Effector memory CD4-positive, alpha-beta T cell (primary cell): ENCODE measurements around the gene C2CD5.

Experiments
- DNase-seq, 3 donors: peaks; one replicate each; pipeline ENCODE4 v3.0.0-alpha.2; 2020
- H3K27ac ChIP-seq: 2 replicates; pipeline ENCODE4 v1.7.0; 2013; ENCODE audit warnings: mild to moderate bottlenecking, low read length, moderate library complexity; ENCODE audit not compliant: insufficient read depth, poor library complexity, severe bottlenecking
- H3K27me3 ChIP-seq: replicated peaks from 2 replicates; pipeline ENCODE4 v1.7.0; 2013; ENCODE audit warnings: mild to moderate bottlenecking, low read length; ENCODE audit not compliant: insufficient read depth, control insufficient read depth, poor library complexity, severe bottlenecking
- H3K36me3 ChIP-seq: 2 replicates; pipeline ENCODE4 v1.7.0; 2013; ENCODE audit warnings: mild to moderate bottlenecking, low read length, moderate library complexity; ENCODE audit not compliant: control insufficient read depth, insufficient read depth
- H3K4me1 ChIP-seq: 2 replicates; pipeline ENCODE4 v1.7.0; 2013; ENCODE audit warnings: low read length, mild to moderate bottlenecking; ENCODE audit not compliant: control insufficient read depth, insufficient read depth, poor library complexity, severe bottlenecking
- H3K4me3 ChIP-seq: 2 replicates; pipeline ENCODE4 v1.7.0; 2013; ENCODE audit warnings: low read length, low read depth, mild to moderate bottlenecking; ENCODE audit not compliant: insufficient read depth, poor library complexity, severe bottlenecking
- H3K9me3 ChIP-seq: 2 replicates; pipeline ENCODE4 v1.7.0; 2013; ENCODE audit warnings: mild to moderate bottlenecking, low read length, moderate library complexity; ENCODE audit not compliant: control insufficient read depth
- total RNA-seq, 3 donors: gene quantifications; one replicate each; lab custom pipeline; 2026; lab: John Stamatoyannopoulos, UW

The C2CD5 gene, protein sequence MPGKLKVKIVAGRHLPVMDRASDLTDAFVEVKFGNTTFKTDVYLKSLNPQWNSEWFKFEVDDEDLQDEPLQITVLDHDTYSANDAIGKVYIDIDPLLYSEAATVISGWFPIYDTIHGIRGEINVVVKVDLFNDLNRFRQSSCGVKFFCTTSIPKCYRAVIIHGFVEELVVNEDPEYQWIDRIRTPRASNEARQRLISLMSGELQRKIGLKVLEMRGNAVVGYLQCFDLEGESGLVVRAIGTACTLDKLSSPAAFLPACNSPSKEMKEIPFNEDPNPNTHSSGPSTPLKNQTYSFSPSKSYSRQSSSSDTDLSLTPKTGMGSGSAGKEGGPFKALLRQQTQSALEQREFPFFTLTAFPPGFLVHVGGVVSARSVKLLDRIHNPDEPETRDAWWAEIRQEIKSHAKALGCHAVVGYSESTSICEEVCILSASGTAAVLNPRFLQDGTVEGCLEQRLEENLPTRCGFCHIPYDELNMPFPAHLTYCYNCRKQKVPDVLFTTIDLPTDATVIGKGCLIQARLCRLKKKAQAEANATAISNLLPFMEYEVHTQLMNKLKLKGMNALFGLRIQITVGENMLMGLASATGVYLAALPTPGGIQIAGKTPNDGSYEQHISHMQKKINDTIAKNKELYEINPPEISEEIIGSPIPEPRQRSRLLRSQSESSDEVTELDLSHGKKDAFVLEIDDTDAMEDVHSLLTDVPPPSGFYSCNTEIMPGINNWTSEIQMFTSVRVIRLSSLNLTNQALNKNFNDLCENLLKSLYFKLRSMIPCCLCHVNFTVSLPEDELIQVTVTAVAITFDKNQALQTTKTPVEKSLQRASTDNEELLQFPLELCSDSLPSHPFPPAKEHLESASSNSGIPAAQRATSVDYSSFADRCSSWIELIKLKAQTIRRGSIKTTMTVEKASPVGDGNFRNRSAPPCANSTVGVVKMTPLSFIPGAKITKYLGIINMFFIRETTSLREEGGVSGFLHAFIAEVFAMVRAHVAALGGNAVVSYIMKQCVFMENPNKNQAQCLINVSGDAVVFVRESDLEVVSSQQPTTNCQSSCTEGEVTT
- 34.8 to 49.2 (median 47.6) reads per million in 3 donors for total RNA-seq

- peak within 1 kb of the TSS; percentile 77 for H3K4me3 ChIP-seq
- H3K27ac ChIP-seq: peak within 1 kb of the TSS; percentile 84
- no peaks in the 10 kb centered on the region for H3K9me3 ChIP-seq
- peak; percentile 87 to 90 (median 89) for DNase-seq
- H3K4me1 ChIP-seq: peaks cover 13% of the 10 kb centered on the region
- no peaks in the 10 kb centered on the region for H3K27me3 ChIP-seq
- no peaks in the 10 kb centered on the region for H3K36me3 ChIP-seq
Measured at GRCh38 chr12:22544038-22544979, at the start of gene C2CD5. Gene C2CD5 (minus strand): TSS chr12:22544542. CDS start chr12:22544150, 392 bp downstream.

GRCh38 chr12:22593864-22594263, 49.5 kb upstream of the C2CD5 start:
- H3K36me3 ChIP-seq: no peaks in the 10 kb centered on the region
- no peaks in the 10 kb centered on the region for H3K4me1 ChIP-seq
- no peaks in the 10 kb centered on the region for H3K9me3 ChIP-seq
- no peaks in the 10 kb centered on the region for H3K27me3 ChIP-seq
- DNase-seq: no peak
- no peak overlapping the region for H3K27ac ChIP-seq
- H3K4me3 ChIP-seq: no peak overlapping the region

DNA sequence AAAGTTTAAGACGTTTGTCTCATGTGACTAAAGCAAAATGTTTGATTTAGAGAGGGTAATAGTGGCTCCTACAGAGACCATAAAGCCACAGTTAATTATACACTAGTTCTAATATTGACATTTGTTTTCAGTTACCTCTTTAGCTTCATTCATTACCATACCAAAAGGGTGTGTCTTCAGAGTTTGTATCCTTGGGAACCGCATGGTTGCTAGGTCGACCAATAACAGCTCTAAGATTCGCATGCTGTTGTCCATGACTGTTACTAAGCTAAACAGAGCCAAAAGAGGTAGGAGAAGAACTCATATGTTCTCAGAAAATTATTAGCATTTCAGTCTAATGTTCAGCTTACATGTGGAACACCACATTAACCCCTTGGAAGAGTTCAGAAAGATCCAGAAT, 44.5 kb upstream of the C2CD5 start:
- no peak overlapping the region for H3K27ac ChIP-seq
- DNase-seq: no peak

DNA sequence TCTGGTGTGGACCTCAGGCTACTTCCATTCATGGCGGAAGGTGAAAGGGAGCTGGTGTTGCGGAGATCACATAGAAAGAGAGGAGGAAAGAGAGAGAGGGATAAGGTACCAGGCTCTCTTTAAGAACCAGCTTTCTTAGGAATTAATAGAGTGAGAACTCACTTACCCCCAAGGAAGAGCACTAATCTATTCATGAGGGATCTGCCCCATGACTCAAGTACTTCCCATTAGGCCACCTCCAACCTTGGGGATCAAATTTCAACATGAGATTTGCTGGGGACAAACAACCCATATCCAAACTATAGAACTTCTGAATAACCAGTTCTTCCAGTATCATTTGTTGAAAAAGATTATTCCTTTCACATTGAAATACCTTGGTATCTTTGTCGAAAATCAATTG, 34.0 kb upstream of the C2CD5 start:
- no peaks in the 10 kb centered on the region for H3K9me3 ChIP-seq
- DNase-seq: no peak
- no peak overlapping the region for H3K27ac ChIP-seq
- H3K36me3 ChIP-seq: no peaks in the 10 kb centered on the region
- no peaks in the 10 kb centered on the region for H3K27me3 ChIP-seq
- no peak overlapping the region for H3K4me3 ChIP-seq
- no peaks in the 10 kb centered on the region for H3K4me1 ChIP-seq

More for the DNA sequence above, 44.5 kb upstream of the C2CD5 start:
- no peaks in the 10 kb centered on the region for H3K4me1 ChIP-seq
- no peaks in the 10 kb centered on the region for H3K36me3 ChIP-seq
- no peak overlapping the region for H3K4me3 ChIP-seq
- no peaks in the 10 kb centered on the region for H3K27me3 ChIP-seq
- H3K9me3 ChIP-seq: no peaks in the 10 kb centered on the region

GRCh38 chr12:22577667-22578066, 33.3 kb upstream of the C2CD5 start:
- Histone ChIP-seq H3K9me3 (no peaks in the 10 kb centered on the region), H3K27ac (no peak overlapping the region)
- no peak for DNase-seq

DNA sequence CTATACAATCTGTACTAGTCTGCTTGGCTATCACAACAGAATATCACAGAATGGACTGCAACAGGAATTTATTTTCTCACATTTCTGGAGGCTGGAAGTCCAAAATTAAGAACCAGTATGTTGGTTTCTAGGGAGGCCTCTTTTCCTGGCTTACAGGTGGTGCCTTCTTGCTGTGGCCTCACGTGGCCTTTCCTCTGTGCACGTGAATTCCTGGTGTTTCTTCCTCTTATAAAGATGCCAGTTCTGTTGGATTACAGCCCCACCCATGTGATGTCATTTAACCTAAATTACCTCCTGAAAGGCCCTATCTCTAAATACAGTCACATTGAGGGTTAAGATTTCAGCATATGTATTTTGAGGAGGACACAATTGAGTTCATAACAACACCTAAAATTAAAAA, 32.1 kb upstream of the C2CD5 start:
- Histone ChIP-seq H3K9me3 (no peaks in the 10 kb centered on the region), H3K27me3 (no peaks in the 10 kb centered on the region), H3K4me3 (no peak overlapping the region), H3K4me1 (no peaks in the 10 kb centered on the region), H3K36me3 (no peaks in the 10 kb centered on the region), H3K27ac (no peak overlapping the region)
- DNase-seq: no peak

More at GRCh38 chr12:22577667-22578066, 33.3 kb upstream of the C2CD5 start:
- Histone ChIP-seq H3K36me3 (no peaks in the 10 kb centered on the region), H3K27me3 (no peaks in the 10 kb centered on the region), H3K4me1 (no peaks in the 10 kb centered on the region), H3K4me3 (no peak overlapping the region)

GRCh38 chr12:22576065-22576464, 31.7 kb upstream of the C2CD5 start:
- Histone ChIP-seq H3K27ac (no peak overlapping the region), H3K4me3 (no peak overlapping the region), H3K9me3 (no peaks in the 10 kb centered on the region), H3K4me1 (no peaks in the 10 kb centered on the region), H3K36me3 (no peaks in the 10 kb centered on the region), H3K27me3 (no peaks in the 10 kb centered on the region)
- DNase-seq: no peak

- no peak overlapping the region for H3K27ac ChIP-seq
- no peaks in the 10 kb centered on the region for H3K36me3 ChIP-seq
- H3K27me3 ChIP-seq: no peaks in the 10 kb centered on the region
- no peaks in the 10 kb centered on the region for H3K4me1 ChIP-seq
- no peak for DNase-seq
- H3K4me3 ChIP-seq: no peak overlapping the region
- no peaks in the 10 kb centered on the region for H3K9me3 ChIP-seq
Measured at GRCh38 chr12:22574921-22575320, 30.6 kb upstream of the C2CD5 start.

DNA sequence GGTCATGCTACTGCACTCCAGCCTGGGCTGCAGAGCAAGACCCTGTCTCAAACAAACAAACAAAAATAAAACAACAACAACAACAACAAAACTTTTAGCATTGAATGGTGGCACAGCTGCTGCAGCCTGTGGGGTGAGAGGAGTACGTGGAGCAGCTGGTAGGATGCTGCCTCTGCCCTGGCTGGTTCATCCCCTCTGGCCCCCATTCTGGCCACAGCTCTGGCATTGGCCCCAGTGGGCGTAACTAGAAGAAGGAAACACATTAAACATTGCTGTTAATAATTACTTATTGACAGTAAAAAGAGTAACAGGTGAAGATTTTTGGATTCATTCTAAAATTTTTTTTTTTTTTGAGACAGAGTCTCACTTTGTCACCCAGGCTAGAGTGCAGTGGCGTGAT, 28.8 kb upstream of the C2CD5 start:
- Histone ChIP-seq H3K4me1 (no peaks in the 10 kb centered on the region), H3K27ac (no peak overlapping the region), H3K4me3 (no peak overlapping the region), H3K27me3 (no peaks in the 10 kb centered on the region), H3K36me3 (no peaks in the 10 kb centered on the region), H3K9me3 (no peaks in the 10 kb centered on the region)
- DNase-seq: no peak
